Osteoblast (primary cell): ENCODE measurements around the gene LY86. TPM values are rescaled to one million over a fixed set of nuclear protein-coding genes. Genes with fewer than 3 reads are reported as not detected.

Experiments
- DNase-seq: peaks from one replicate; pipeline ENCODE4 v3.0.0; 2011; ENCODE audit warnings: low spot score, mixed read lengths; ENCODE audit not compliant: insufficient read length; ENCODE audit errors: missing footprints
- H2AFZ ChIP-seq: 2 replicates; pipeline ENCODE4 v1.6.0; 2011; ENCODE audit warnings: mild to moderate bottlenecking, low read length
- H3K27ac ChIP-seq: 2 replicates; pipeline ENCODE4 v1.5.1; 2011; ENCODE audit warnings: mild to moderate bottlenecking, low read depth, low read length, moderate library complexity
- H3K27me3 ChIP-seq: 2 replicates; pipeline ENCODE4 v1.6.0; 2012; ENCODE audit warnings: mild to moderate bottlenecking, control low read depth, inconsistent platforms, low read length, moderate library complexity; ENCODE audit not compliant: insufficient read depth
- H3K36me3 ChIP-seq: 2 replicates; pipeline ENCODE4 v1.5.1; 2011; ENCODE audit warnings: mild to moderate bottlenecking, low read length, control low read depth, moderate library complexity; ENCODE audit not compliant: insufficient read depth
- H3K4me1 ChIP-seq: 2 replicates; pipeline ENCODE4 v1.5.1; 2011; ENCODE audit warnings: mild to moderate bottlenecking, low read length, control low read depth, moderate library complexity; ENCODE audit not compliant: insufficient read depth
- H3K4me2 ChIP-seq: 2 replicates; pipeline ENCODE4 v1.6.0; 2011; ENCODE audit warnings: mild to moderate bottlenecking, low read length; ENCODE audit not compliant: insufficient read depth
- H3K4me3 ChIP-seq: fragments of 200-600 bp; sonication (generic); 3 replicates; pipeline ENCODE4 v1.5.1; 2012; ENCODE audit warnings: mild to moderate bottlenecking, low read length, inconsistent platforms; ENCODE audit not compliant: insufficient read depth
- H3K79me2 ChIP-seq: 2 replicates; pipeline ENCODE4 v1.6.0; 2012; ENCODE audit warnings: mild to moderate bottlenecking, low read length, control low read depth, inconsistent platforms; ENCODE audit not compliant: insufficient read depth
- H3K9me3 ChIP-seq: 2 replicates; pipeline ENCODE4 v1.5.1; 2011; ENCODE audit warnings: low read depth, low read length, control low read depth
- H4K20me1 ChIP-seq: 2 replicates; pipeline ENCODE4 v1.6.0; 2012; ENCODE audit warnings: mild to moderate bottlenecking, low read length, control low read depth; ENCODE audit not compliant: insufficient read depth
- total RNA-seq: library from RNA; depleted of rRNA; stranded (reverse); fragments of >200 nt; gene quantifications from 2 replicates; pipeline ENCODE4 v1.2.3, GENCODE V29; 2012
- TF ChIP-seq, protein P1 (sequence below): IDR thresholded peaks from 2 replicates; pipeline ENCODE4 v1.5.1; 2011; ENCODE audit warnings: mild to moderate bottlenecking, low read depth, low read length, moderate library complexity; ENCODE audit errors: extremely low read depth

The LY86 gene
- total RNA-seq, 1 donor, result not detected

DNA sequence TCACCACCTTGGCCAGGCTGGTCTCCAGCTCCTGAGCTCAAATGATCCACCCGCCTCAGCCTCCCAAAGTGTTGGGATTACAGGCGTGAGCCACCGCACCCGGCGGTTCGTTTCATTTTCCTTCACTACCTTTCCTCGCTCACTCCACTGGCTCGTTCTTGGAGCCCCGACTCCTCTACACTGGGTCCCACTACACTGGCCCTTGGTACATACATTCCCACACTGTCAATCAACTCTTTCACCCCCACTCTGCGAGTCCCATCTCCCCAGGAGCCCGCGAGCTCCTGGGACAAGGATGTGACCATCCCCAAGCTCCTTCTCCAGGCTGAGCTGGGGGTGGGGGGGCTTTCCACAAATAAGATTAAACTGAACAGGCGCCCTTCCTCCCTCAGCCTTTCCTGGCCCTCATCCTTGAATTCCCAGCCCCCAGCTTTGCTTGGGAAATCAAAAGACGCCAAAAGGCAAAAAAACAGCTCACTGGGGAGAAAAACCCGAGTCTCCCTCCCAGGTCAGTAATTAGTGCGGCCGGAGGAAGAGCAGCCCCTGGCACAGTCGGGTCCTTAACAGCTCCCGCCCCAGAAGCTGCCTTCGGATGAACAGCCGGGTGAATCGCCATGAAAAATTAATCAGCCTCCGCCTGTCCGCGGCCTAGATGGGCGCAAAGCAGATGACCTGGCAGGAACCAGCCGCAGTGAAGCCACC, 42.8 kb upstream of the LY86 start:
- H4K20me1 ChIP-seq, result no peaks in the 10 kb centered on the region
- H3K27ac ChIP-seq, result no peak overlapping the region
- TF ChIP-seq, protein P1, sequence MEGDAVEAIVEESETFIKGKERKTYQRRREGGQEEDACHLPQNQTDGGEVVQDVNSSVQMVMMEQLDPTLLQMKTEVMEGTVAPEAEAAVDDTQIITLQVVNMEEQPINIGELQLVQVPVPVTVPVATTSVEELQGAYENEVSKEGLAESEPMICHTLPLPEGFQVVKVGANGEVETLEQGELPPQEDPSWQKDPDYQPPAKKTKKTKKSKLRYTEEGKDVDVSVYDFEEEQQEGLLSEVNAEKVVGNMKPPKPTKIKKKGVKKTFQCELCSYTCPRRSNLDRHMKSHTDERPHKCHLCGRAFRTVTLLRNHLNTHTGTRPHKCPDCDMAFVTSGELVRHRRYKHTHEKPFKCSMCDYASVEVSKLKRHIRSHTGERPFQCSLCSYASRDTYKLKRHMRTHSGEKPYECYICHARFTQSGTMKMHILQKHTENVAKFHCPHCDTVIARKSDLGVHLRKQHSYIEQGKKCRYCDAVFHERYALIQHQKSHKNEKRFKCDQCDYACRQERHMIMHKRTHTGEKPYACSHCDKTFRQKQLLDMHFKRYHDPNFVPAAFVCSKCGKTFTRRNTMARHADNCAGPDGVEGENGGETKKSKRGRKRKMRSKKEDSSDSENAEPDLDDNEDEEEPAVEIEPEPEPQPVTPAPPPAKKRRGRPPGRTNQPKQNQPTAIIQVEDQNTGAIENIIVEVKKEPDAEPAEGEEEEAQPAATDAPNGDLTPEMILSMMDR, result no peak
- H2AFZ ChIP-seq, result peak overlapping the region; percentile 72
- DNase-seq, result peak; percentile 81
- no peaks in the 10 kb centered on the region for H3K79me2 ChIP-seq
- H3K27me3 ChIP-seq, result peaks cover 4% of the 10 kb centered on the region
- H3K9me3 ChIP-seq, result no peaks in the 10 kb centered on the region
- H3K4me2 ChIP-seq, result peak overlapping the region; percentile 90
- no peaks in the 10 kb centered on the region for H3K36me3 ChIP-seq
- no peaks in the 10 kb centered on the region for H3K4me1 ChIP-seq
- H3K4me3 ChIP-seq, result peak overlapping the region; percentile 64

DNA sequence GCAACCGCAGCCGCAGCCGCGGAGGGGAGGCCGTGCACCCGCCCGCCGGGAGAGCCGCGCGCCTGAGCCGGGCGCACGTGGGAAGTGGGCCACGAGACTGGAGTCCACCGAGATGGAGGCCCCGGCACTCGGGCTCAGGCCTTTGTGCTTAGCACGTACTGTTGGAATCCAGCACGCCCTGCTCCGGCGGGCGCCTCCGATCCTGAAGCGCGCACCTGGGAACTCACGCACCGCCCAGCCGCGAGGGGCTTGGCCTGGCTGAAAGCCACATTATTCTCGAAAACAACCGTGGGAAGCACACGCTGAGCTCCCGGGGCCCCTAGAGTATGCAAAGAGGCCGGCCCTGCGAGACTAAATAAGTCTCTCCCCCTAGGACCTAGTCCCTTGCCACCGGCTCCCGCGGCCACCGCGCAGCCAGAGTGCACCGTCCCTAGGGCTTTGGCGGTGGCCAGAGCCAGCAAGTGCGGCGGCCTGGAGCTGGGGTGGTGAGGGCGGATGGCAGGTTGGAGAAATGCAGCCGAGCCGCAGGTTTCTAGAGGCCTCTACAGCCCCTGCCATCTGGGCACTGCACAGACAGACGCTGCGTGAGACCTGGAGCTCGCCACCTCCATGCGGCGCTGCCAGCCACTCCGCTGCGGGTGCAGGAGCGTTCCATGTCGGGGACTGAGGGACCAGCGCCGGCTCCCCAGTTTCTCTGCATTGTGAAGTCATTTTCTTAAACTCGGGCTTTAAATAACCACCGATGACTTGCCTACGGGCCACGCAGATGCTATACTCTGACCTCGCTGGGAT, 42.0 kb upstream of the LY86 start:
- DNase-seq, result peak; percentile 77

DNA sequence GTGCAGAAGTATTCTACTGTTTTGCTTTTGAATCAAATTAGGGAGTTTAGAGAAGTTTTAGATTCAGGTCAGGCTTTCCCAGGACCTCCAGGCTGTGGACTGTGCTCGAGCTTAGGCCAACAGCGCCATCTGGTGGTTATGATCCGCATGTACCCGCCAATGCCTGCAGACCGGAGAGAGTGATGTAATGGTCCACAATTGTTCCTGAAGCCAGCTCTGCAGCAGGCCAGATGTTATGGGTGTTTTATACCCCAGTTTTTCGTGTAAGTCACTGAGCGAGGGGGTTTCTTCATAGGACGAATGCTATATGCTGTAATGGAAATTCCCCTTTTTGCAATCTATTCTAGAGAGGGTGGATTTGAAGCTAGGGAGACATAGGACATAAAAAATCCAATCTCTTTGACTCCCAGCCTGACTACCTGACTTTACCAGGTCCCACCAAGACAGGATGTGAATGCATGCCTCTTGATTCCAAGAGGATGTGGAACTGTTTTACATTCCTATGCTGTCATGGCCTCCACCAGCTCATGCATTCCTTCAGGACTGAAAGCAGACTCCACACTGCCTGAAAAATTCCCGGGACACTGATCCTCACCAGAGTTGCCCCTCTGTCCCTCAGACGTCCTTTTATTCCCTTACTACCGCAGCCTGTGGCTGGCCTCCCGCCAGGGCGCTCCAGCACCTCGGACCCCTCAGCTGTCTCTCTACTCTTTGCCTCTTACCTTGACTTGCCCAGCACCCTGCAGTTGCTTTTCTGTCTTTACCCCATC, 41.2 kb upstream of the LY86 start:
- Histone ChIP-seq H4K20me1 (no peaks in the 10 kb centered on the region), H3K4me2 (peak overlapping the region; percentile 90), H3K36me3 (no peaks in the 10 kb centered on the region), H3K9me3 (no peaks in the 10 kb centered on the region), H3K4me1 (no peaks in the 10 kb centered on the region), H3K27me3 (peaks cover 4% of the 10 kb centered on the region), H3K27ac (no peak overlapping the region), H2AFZ (peak overlapping the region; percentile 72), H3K4me3 (peak overlapping the region; percentile 64), H3K79me2 (no peaks in the 10 kb centered on the region)
- TF ChIP-seq, protein P1, result peak; percentile 97
- peak; percentile 95 for DNase-seq

More for the DNA sequence above, 42.0 kb upstream of the LY86 start:
- Histone ChIP-seq H3K4me1 (no peaks in the 10 kb centered on the region), H3K4me3 (peak overlapping the region; percentile 64), H3K27me3 (peaks cover 4% of the 10 kb centered on the region), H3K27ac (no peak overlapping the region), H3K79me2 (no peaks in the 10 kb centered on the region), H2AFZ (peak overlapping the region; percentile 72), H3K4me2 (peak overlapping the region; percentile 90), H4K20me1 (no peaks in the 10 kb centered on the region), H3K9me3 (no peaks in the 10 kb centered on the region), H3K36me3 (no peaks in the 10 kb centered on the region)
- TF ChIP-seq, protein P1, result no peak
